Hematopoietic multipotent progenitor cell treated with erythropoietin and hydrocortisone succinate and interleukin-3 and kit ligand, for 17 days (in vitro differentiated cells): ENCODE data around the gene LGALS7B.
"Not testable (repeated sequence)": the region's sequence is repeated elsewhere in the genome, so short reads cannot be mapped to it uniquely, and the experiment has no call there.

Source experiments
- DNase-seq: peaks from one replicate; pipeline ENCODE4 v3.0.0-alpha.2; 2015; ENCODE audit warnings: low spot score

LGALS7B gene

DNA sequence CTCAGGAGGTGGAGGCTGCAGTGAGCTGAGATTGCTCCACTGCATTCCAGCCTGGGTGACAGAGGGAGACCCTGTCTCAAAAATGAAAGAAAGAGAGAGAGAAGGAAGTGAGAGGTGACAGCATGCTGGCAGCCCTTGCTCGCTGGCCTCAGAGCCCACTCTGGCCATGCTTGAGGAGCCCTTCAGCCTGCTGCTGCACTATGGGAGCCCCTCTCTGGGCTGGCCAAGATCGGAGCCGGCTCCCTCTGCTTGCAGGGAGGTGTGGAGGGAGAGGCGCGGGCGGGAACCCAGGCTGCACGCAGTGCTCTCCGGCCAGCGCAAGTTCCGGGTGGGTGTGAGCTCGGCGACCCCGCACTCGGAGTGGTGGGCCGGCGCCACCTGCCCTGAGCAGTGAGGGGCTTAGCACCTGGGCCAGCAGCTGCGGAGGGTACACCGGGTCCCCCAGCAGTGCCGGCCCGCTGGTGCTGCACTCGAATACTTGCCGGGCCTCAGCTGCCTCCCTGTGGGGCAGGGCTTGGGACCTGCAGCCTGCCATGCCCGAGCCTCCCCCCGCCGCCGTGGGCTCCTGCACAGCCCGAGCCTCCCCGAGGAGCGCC, 32.3 kb downstream of the LGALS7B start:
- not testable (repeated sequence) for DNase-seq

DNA sequence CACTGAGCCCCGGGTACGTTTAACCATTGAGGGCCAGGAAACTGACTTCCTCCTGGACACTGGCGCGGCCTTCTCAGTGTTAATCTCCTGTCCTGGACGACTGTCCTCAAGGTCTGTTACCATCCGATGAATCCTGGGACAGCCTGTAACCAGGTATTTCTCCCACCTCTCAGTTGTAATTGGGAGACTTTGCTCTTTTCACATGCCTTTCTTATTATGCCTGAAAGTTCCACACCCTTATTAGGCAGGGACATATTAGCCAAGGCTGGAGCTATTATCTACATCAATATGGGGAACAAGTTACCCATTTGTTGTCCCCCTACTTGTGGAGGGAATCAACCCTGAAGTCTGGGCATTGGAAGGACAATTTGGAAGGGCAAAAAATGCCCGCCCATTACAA, 36.9 kb downstream of the LGALS7B start:
- DNase-seq = not testable (repeated sequence)

- DNase-seq = no peak
These were observed 38.0 kb downstream of the LGALS7B start for GRCh38 chr19:38826856-38827551.

GRCh38 chr19:38829203-38829602, 40.2 kb downstream of the LGALS7B start:
- not testable (repeated sequence) for DNase-seq

- no peak for DNase-seq
These were observed 41.2 kb downstream of the LGALS7B start for GRCh38 chr19:38830039-38830733.

DNA sequence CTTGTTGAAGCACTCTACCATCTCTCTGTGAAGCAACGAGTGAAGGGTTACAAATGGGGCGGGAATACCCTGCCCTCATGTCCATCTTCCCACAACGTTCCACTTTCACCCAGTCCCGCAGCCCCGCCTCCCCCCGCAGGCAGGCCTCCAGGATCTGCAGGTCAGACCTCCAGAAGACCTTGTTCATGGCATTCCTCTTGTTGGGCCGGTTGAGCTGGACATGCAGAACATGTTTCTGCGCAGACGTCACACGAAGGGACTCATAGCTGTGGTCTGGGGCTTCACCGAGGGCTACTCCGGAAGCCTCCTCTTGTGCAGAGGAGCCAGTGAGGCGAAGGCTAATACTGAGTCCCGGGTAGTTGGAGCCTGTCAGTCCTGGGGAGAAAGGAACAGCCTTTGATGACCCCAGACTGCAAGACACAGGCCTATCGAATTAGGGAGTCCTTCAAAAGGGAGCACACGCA, 42.2 kb downstream of the LGALS7B start:
- DNase-seq = no peak

GRCh38 chr19:38833092-38833425, 44.1 kb downstream of the LGALS7B start:
- no peak for DNase-seq

DNA sequence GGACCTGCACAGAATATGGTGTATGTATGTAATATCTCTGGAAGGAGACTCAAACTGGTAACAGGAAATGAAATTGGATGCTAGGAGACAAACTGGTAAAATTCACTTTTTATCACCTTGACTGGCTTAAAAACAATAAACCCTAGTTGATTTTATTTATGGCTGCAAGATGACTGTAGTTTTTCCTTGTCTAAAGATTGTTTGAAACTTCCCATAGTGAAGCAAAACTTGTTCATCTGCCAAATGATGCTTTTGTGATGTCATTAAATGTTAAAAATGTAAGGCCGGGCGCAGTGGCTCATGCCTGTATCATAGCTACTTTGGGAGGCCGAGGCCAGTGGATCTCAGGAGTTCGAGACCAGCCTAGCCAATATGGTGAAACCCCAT, 45.1 kb downstream of the LGALS7B start:
- no peak for DNase-seq

DNA sequence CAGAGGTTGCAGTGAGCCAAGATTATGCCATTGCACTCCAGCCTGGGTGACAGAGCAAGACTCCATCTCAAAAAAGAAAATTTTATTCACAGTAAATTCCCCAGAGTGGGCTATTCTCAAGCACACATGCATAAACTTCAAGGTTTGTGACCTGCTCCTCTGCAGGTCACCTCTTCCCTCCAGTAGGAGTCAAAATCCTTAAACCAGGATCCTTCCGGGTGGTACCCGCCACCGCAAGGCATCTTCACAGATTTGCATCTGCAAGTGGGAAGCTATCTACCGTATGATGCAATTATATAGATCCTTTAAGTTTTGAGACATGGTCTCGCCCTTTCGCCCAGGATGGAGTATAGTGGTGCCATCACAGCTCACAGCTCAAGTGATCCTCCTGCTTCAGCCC, 45.6 kb downstream of the LGALS7B start:
- no peak for DNase-seq

- DNase-seq = no peak
These were observed 47.4 kb downstream of the LGALS7B start for GRCh38 chr19:38836159-38836982.

DNA sequence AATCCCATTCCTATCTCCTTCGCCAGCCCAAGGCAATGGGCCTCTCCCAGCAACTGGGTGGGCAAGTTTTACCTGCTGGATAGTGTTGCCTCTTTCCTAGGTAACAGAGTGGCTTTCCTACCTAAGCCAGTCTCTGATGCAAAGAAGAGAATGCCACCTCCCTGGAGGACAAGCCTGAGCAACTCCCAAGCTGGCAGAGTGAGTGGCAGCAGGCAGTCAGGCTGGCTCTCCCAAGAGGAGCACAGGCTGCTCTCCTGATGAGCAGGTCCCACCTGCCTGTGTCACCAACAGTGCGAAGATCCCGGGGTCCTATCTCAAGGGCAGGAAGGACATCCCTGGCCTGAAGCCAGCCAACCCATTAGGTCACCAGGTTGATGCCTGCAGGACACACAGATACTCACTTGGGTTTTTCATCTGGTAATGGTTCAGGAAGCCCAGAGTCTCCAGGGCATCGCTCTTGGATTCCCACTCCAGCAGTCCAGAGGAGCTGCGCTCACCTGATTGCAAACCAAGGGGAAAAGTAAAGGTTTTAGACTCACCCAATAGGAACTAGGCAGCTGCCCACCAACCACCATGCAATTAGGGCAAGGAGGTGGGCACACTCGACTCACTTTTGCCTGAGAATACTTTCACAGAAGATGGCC, 48.1 kb downstream of the LGALS7B start:
- DNase-seq = no peak

DNA sequence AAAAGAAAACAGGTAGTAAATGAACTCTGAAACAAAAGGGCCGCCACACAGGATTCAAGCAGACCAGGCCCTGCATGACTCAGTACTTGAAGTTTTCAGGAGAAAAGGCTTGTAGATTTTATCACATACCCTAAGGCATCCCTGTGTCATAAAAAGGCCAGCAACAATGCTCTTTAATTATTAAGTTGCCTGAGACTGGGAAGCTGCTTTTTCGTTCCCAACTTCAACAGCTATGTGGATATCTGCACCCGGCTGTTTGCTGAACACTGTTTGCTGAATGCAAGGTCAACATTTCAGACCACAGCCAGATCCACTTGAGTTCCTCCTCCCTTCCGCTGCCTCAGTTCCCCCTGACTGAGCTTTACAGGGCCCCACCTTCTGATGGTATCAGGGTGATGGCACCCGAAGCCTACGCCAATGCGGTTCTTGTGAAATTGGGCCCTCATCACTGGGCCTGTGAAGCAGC, 48.7 kb downstream of the LGALS7B start:
- DNase-seq = no peak

GRCh38 chr19:38838208-38838985, 49.4 kb downstream of the LGALS7B start:
- DNase-seq = no peak

- DNase-seq = no peak
These were observed 50.2 kb downstream of the LGALS7B start for GRCh38 chr19:38838986-38839761.

- DNase-seq = no peak
These were observed 51.0 kb downstream of the LGALS7B start for GRCh38 chr19:38839816-38840582.

DNA sequence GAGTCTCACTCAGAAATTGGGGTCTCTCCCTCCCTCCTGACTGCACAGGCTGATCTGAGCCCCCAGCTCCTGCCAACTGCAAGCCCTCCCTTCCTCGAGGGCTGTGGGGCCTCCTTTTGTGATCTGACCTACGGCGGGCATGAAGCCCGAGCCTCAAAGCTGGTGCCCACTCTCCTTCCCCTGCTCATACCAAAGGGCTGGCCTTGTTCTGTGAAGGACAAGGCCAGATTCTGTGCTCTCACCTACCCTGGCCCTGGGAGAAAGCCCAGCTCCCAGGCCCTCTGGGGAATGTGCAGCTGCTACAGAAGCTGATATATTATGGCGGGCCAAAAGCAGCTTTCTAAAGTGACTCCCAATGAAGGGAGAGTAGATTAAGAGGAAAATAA, 51.6 kb downstream of the LGALS7B start:
- DNase-seq = no peak
